HepG2 (cell line): ENCODE data around the gene CD248. TPM values are rescaled to one million over a fixed set of nuclear protein-coding genes. Genes with fewer than 3 reads are reported as not detected.

Experiments used
- ELK4 ChIP-seq: sonication (generic); formaldehyde crosslinking; IDR thresholded peaks from 2 replicates; pipeline ENCODE4 v1.9.0; 2021; ENCODE audit warnings: missing genetic modification reagents, borderline replicate concordance
- FOXK2 ChIP-seq: fragments of 450-650 bp; IDR thresholded peaks from 2 replicates; pipeline ENCODE4 v1.6.1; 2016
- KDM5A ChIP-seq: fragments of 200-600 bp; sonication (generic); IDR thresholded peaks from 2 replicates; pipeline ENCODE4 v1.7.0; 2018; ENCODE audit warnings: antibody characterized with exemption, mild to moderate bottlenecking, low read length, borderline replicate concordance
- KLF6 ChIP-seq: IDR thresholded peaks from 2 replicates; pipeline ENCODE4 v1.8.0; 2016; ENCODE audit warnings: missing biosample characterization, missing genetic modification reagents
- MBD4 ChIP-seq: IDR thresholded peaks from 2 replicates; pipeline ENCODE4 v1.6.1; 2012; ENCODE audit warnings: low read length, inconsistent platforms, borderline replicate concordance
- MIXL1 ChIP-seq: IDR thresholded peaks from 2 replicates; pipeline ENCODE4 v1.6.1; 2016
- NFE2 ChIP-seq: sonication (generic); formaldehyde crosslinking; IDR thresholded peaks from 2 replicates; pipeline ENCODE4 v1.4.0; 2020; ENCODE audit warnings: missing genetic modification reagents
- NFIB ChIP-seq: sonication (generic); formaldehyde crosslinking; IDR thresholded peaks from 2 replicates; pipeline ENCODE4 v1.9.0; 2021; ENCODE audit warnings: missing genetic modification reagents, mild to moderate bottlenecking, borderline replicate concordance
- NR1H2 ChIP-seq: sonication (generic); formaldehyde crosslinking; IDR thresholded peaks from 2 replicates; pipeline ENCODE4 v1.8.1; 2022; ENCODE audit warnings: low read depth, missing genetic modification reagents, borderline replicate concordance
- NR2C2 ChIP-seq: sonication (generic); formaldehyde crosslinking; IDR thresholded peaks from 2 replicates; pipeline ENCODE4 v1.4.0; 2020; ENCODE audit warnings: missing genetic modification reagents, mild to moderate bottlenecking, moderate library complexity, borderline replicate concordance
- PHF8 ChIP-seq: sonication (generic); formaldehyde crosslinking; IDR thresholded peaks from 2 replicates; pipeline ENCODE4 v1.5.0; 2020; ENCODE audit warnings: missing genetic modification reagents
- SETDB1 ChIP-seq: sonication (generic); formaldehyde crosslinking; IDR thresholded peaks from 2 replicates; pipeline ENCODE4 v1.5.1; 2020; ENCODE audit warnings: missing genetic modification reagents, mild to moderate bottlenecking, borderline replicate concordance
- SIN3B ChIP-seq: fragments of 150-350 bp; IDR thresholded peaks from 2 replicates; pipeline ENCODE4 v1.6.1; 2014; ENCODE audit warnings: low read length
- SP140L ChIP-seq: sonication (generic); formaldehyde crosslinking; IDR thresholded peaks from 2 replicates; pipeline ENCODE4 v1.4.0; 2020; ENCODE audit warnings: missing genetic modification reagents, borderline replicate concordance
- SRSF1 ChIP-seq: fragments of 200-400 bp; formaldehyde crosslinking; optimal IDR thresholded peaks from 2 replicates; pipeline ENCODE3; 2017; ENCODE audit warnings: mild to moderate bottlenecking, low read depth, low read length, moderate library complexity
- TEAD3 ChIP-seq: optimal IDR thresholded peaks from 2 replicates; pipeline ENCODE3; 2016; ENCODE audit warnings: borderline replicate concordance
- TOPORS ChIP-seq: sonication (generic); formaldehyde crosslinking; IDR thresholded peaks from 2 replicates; pipeline ENCODE4 v1.8.0; 2023; ENCODE audit warnings: mild to moderate bottlenecking, missing genetic modification reagents
- YEATS2 ChIP-seq: sonication (generic); formaldehyde crosslinking; IDR thresholded peaks from 2 replicates; pipeline ENCODE4 v1.4.0; 2020; ENCODE audit warnings: missing genetic modification reagents, borderline replicate concordance
- ZBTB1 ChIP-seq: sonication (generic); formaldehyde crosslinking; IDR thresholded peaks from 2 replicates; pipeline ENCODE4 v1.4.0; 2020; ENCODE audit warnings: missing genetic modification reagents, borderline replicate concordance
- ZC3H13 ChIP-seq: sonication (generic); formaldehyde crosslinking; IDR thresholded peaks from 2 replicates; pipeline ENCODE4 v1.8.1; 2023; ENCODE audit warnings: mild to moderate bottlenecking, missing genetic modification reagents, moderate library complexity
- ZFP36 ChIP-seq: fragments of 150-350 bp; IDR thresholded peaks from 2 replicates; pipeline ENCODE4 v1.6.1; 2018; ENCODE audit warnings: borderline replicate concordance, low read length, low read depth; ENCODE audit not compliant: partially characterized antibody
- ZFP36L2 ChIP-seq: sonication (generic); formaldehyde crosslinking; IDR thresholded peaks from 2 replicates; pipeline ENCODE4 v1.4.0; 2020; ENCODE audit warnings: missing genetic modification reagents
- ZFP37 ChIP-seq: sonication (generic); formaldehyde crosslinking; IDR thresholded peaks from 2 replicates; pipeline ENCODE4 v1.4.0; 2020; ENCODE audit warnings: missing genetic modification reagents, borderline replicate concordance
- ZNF251 ChIP-seq: sonication (generic); formaldehyde crosslinking; IDR thresholded peaks from 2 replicates; pipeline ENCODE4 v1.9.0; 2021; ENCODE audit warnings: mild to moderate bottlenecking, missing genetic modification reagents
- ZNF274 ChIP-seq: sonication (generic); formaldehyde crosslinking; IDR thresholded peaks from 2 replicates; pipeline ENCODE4 v1.5.1; 2020; ENCODE audit warnings: mild to moderate bottlenecking, missing genetic modification reagents
- ZNF33A ChIP-seq: sonication (generic); formaldehyde crosslinking; IDR thresholded peaks from 2 replicates; pipeline ENCODE4 v1.5.1; 2020; ENCODE audit warnings: missing genetic modification reagents, mild to moderate bottlenecking, moderate library complexity, borderline replicate concordance
- ZNF34 ChIP-seq: sonication (generic); formaldehyde crosslinking; IDR thresholded peaks from 2 replicates; pipeline ENCODE4 v1.4.0; 2020; ENCODE audit warnings: mild to moderate bottlenecking, missing genetic modification reagents, borderline replicate concordance
- ZNF451 ChIP-seq: sonication (generic); formaldehyde crosslinking; IDR thresholded peaks from 2 replicates; pipeline ENCODE4 v1.5.0; 2020; ENCODE audit warnings: mild to moderate bottlenecking, missing genetic modification reagents
- ZNF530 ChIP-seq: sonication (generic); formaldehyde crosslinking; IDR thresholded peaks from 2 replicates; pipeline ENCODE4 v1.5.0; 2020; ENCODE audit warnings: low read depth, mild to moderate bottlenecking, missing genetic modification reagents
- ZNF546 ChIP-seq: sonication (generic); formaldehyde crosslinking; conservative IDR thresholded peaks from 2 replicates; pipeline ENCODE4 v1.8.1; 2023; ENCODE audit warnings: mild to moderate bottlenecking, missing genetic modification reagents
- ZNF7 ChIP-seq: IDR thresholded peaks from 2 replicates; pipeline ENCODE4 v1.6.1; 2016; ENCODE audit warnings: missing biosample characterization, missing genetic modification reagents
- ZNF737 ChIP-seq: sonication (generic); formaldehyde crosslinking; IDR thresholded peaks from 2 replicates; pipeline ENCODE4 v1.5.0; 2020; ENCODE audit warnings: missing genetic modification reagents, mild to moderate bottlenecking, borderline replicate concordance
- polyA plus RNA-seq, 8 experiments: library from polyadenylated mRNA; depleted of rRNA in 3 of 8; stranded (reverse) in 7 of 8; unstranded in 1 of 8; fragments of >200 nt; fragmentation: Illumina TruSeq in 4 of 8; extraction: Trizol in 4 of 8; gene quantifications; 2 replicates each; pipeline versions ENCODE4 v1.2.1 to v1.2.3, GENCODE V29; 2011 to 2016; ENCODE audit warnings: low read depth in 4 of 8, missing spikeins in 1 of 8, mixed read lengths in 1 of 8; ENCODE audit not compliant: insufficient read depth in 1 of 8
- total RNA-seq, 5 experiments: library from RNA; depleted of rRNA; stranded (reverse); fragments of >200 nt; fragmentation: Illumina TruSeq; extraction: Trizol; gene quantifications; 2 replicates each; pipeline ENCODE4 v1.2.3, GENCODE V29; 2016; ENCODE audit warnings: low read depth in 1 of 5

CD248 gene
- total and polyA plus RNA-seq, 2 of the 13 experiments (the other 11 are each of a cell fraction or from before 2014, with no cell fraction given): 0.25 to 0.35 TPM

GRCh38 chr11:66288671-66289547 is 27.9 kb downstream of the CD248 start, which contains the start of gene YIF1A (continued):
- TF ChIP-seq NFIB (no peak), ZNF251 (no peak), ZNF451 (CRISPR knock-in tag) (no peak; the same call in 1 of the 2 replicates), ELK4 (CRISPR knock-in tag) (no peak), SP140L (CRISPR knock-in tag) (no peak), KLF6 (CRISPR knock-in tag) (peak; percentile 21; the same call in 1 of the 2 replicates), ZBTB1 (CRISPR knock-in tag) (no peak), ZNF546 (CRISPR knock-in tag) (peak; percentile 59; the same call in 1 of the 2 replicates), TEAD3 (CRISPR knock-in tag) (no peak), NR2C2 (peak; percentile 73; the same call in 1 of the 2 replicates), MBD4 (no peak), ZNF34 (CRISPR knock-in tag) (peak; percentile 70; the same call in 1 of the 2 replicates), ZFP36L2 (CRISPR knock-in tag) (0 out of 2 replicates have a peak, but pooled peaks have one; percentile 66), NR1H2 (CRISPR knock-in tag) (no peak), ZNF33A (CRISPR knock-in tag) (no peak), KDM5A (peak; percentile 37; the same call in 1 of the 2 replicates), ZNF274 (CRISPR knock-in tag) (no peak), NFE2 (CRISPR knock-in tag) (no peak), SRSF1 (no peak), SIN3B (no peak), ZNF530 (CRISPR knock-in tag) (no peak), MIXL1 (peak; percentile 46; the same call in 1 of the 2 replicates), FOXK2 (no peak), PHF8 (peak; percentile 76), ZFP36 (no peak), ZC3H13 (CRISPR knock-in tag) (no peak; the same call in 1 of the 2 replicates), TOPORS (CRISPR knock-in tag) (peak; percentile 26; the same call in 1 of the 2 replicates), YEATS2 (peak; percentile 76; the same call in 1 of the 2 replicates), ZFP37 (CRISPR knock-in tag) (no peak; the same call in 1 of the 2 replicates), SETDB1 (CRISPR knock-in tag) (no peak), ZNF7 (CRISPR knock-in tag) (no peak), ZNF737 (no peak)
